Activated CD4-positive, alpha-beta T cell treated with anti-CD3 and anti-CD28 coated beads, Interleukin-2, amount 10 ng/mL, durations not matched to agents 24 days and 14 days (primary cell): ENCODE data around the gene KRCC1. TPM values are rescaled to one million over a fixed set of nuclear protein-coding genes. Genes with fewer than 3 reads are reported as not detected.
A peak's percentile ranks its signal among the peaks of the same experiment; 100 is the strongest.
"Not testable (repeated sequence)": the region's sequence is repeated elsewhere in the genome, so short reads cannot be mapped to it uniquely, and the experiment has no call there.

Experiments
- DNase-seq: peaks from one replicate; pipeline ENCODE4 v3.0.0; 2022
- H3K27ac Mint-ChIP-seq: one replicate; pipeline ENCODE4 v1.8.0; 2022; ENCODE audit warnings: mild to moderate bottlenecking, mixed read lengths
- H3K27me3 Mint-ChIP-seq: one replicate; pipeline ENCODE4 v1.8.0; 2022; ENCODE audit warnings: mixed read lengths
- H3K36me3 Mint-ChIP-seq: one replicate; pipeline ENCODE4 v1.8.0; 2022; ENCODE audit warnings: low read depth, mild to moderate bottlenecking, mixed read lengths
- H3K4me1 Mint-ChIP-seq: one replicate; pipeline ENCODE4 v1.8.0; 2021; ENCODE audit warnings: mixed read lengths
- H3K4me3 Mint-ChIP-seq: one replicate; pipeline ENCODE4 v1.8.0; 2022; ENCODE audit warnings: mild to moderate bottlenecking, moderate library complexity, mixed read lengths
- H3K9me3 Mint-ChIP-seq: one replicate; pipeline ENCODE4 v1.8.0; 2021; ENCODE audit warnings: mixed read lengths
- intact Hi-C: fragments of 100-400 bp; cut with micrococcal nuclease; formaldehyde crosslinking; loops from one replicate; pipeline ENCODE4 v1.15.1; 2023
- total RNA-seq: library from RNA; stranded (reverse); gene quantifications from 2 replicates; pipeline ENCODE4 v1.2.3, GENCODE V29; 2022

KRCC1 gene
- total RNA-seq, 1 donor from 2014 or later, result 16.5 TPM

- Mint-ChIP-seq H3K36me3 (peaks cover 51% of the 10 kb centered on the region), H3K27me3 (no peaks in the 10 kb centered on the region), H3K27ac (no peak overlapping the region), H3K4me1 (peaks cover 23% of the 10 kb centered on the region), H3K4me3 (no peak overlapping the region), H3K9me3 (no peaks in the 10 kb centered on the region)
- intact Hi-C loops, result no loop called here
- DNase-seq, result no peak
Observed at GRCh38 chr2:88048541-88048940, 7.0 kb downstream of the KRCC1 start.

GRCh38 chr2:88045561-88045960 is 10.0 kb downstream of the KRCC1 start:
- H3K4me3 Mint-ChIP-seq, intact Hi-C loops, DNase-seq, H3K9me3 Mint-ChIP-seq, H3K27me3 Mint-ChIP-seq, H3K4me1 Mint-ChIP-seq, H3K27ac Mint-ChIP-seq: not testable (repeated sequence)
- H3K36me3 Mint-ChIP-seq, result peaks cover 44% of the 10 kb centered on the region

- Mint-ChIP-seq H3K4me1 (peaks cover 15% of the 10 kb centered on the region), H3K27ac (peak overlapping the region; percentile 17), H3K4me3 (no peak overlapping the region), H3K27me3 (no peaks in the 10 kb centered on the region), H3K36me3 (peaks cover 35% of the 10 kb centered on the region), H3K9me3 (peaks cover 5% of the 10 kb centered on the region)
- intact Hi-C loops, result no loop called here
- DNase-seq, result no peak
Observed at GRCh38 chr2:88042476-88042875, 13.1 kb downstream of the KRCC1 start.

- H3K4me1 Mint-ChIP-seq, result peaks cover 19% of the 10 kb centered on the region
- DNase-seq, result no peak
Observed at GRCh38 chr2:88038263-88039105, 17.1 kb downstream of the KRCC1 start.

GRCh38 chr2:88036606-88037005 is 19.0 kb downstream of the KRCC1 start:
- Mint-ChIP-seq H3K36me3 (peaks cover 49% of the 10 kb centered on the region), H3K27me3 (no peaks in the 10 kb centered on the region), H3K27ac (no peak overlapping the region), H3K9me3 (peaks cover 5% of the 10 kb centered on the region), H3K4me3 (no peak overlapping the region), H3K4me1 (peaks cover 17% of the 10 kb centered on the region)
- DNase-seq, result no peak
- intact Hi-C loops, result no loop called here

More at GRCh38 chr2:88038263-88039105, 17.1 kb downstream of the KRCC1 start:
- H3K27me3 Mint-ChIP-seq, result no peaks in the 10 kb centered on the region
- intact Hi-C loops, result no loop called here
- no peak overlapping the region for H3K4me3 Mint-ChIP-seq
- H3K27ac Mint-ChIP-seq, result peak overlapping the region; percentile 65
- H3K9me3 Mint-ChIP-seq, result peaks cover 5% of the 10 kb centered on the region
- peaks cover 46% of the 10 kb centered on the region for H3K36me3 Mint-ChIP-seq

- Mint-ChIP-seq H3K27ac (no peak overlapping the region), H3K4me1 (peaks cover 17% of the 10 kb centered on the region), H3K36me3 (peaks cover 49% of the 10 kb centered on the region), H3K9me3 (peaks cover 5% of the 10 kb centered on the region), H3K27me3 (no peaks in the 10 kb centered on the region), H3K4me3 (no peak overlapping the region)
- DNase-seq, result no peak
- intact Hi-C loops, result no loop called here
Observed at GRCh38 chr2:88036182-88036581, 19.4 kb downstream of the KRCC1 start.

GRCh38 chr2:88032070-88032702 is 23.4 kb downstream of the KRCC1 start:
- Mint-ChIP-seq H3K36me3 (peaks cover 55% of the 10 kb centered on the region), H3K27me3 (no peaks in the 10 kb centered on the region), H3K4me3 (no peak overlapping the region), H3K9me3 (no peaks in the 10 kb centered on the region), H3K27ac (no peak overlapping the region), H3K4me1 (peaks cover 21% of the 10 kb centered on the region)
- intact Hi-C loops, result no loop called here
- DNase-seq, result no peak

GRCh38 chr2:88028931-88029330 is 26.7 kb downstream of the KRCC1 start:
- Mint-ChIP-seq H3K4me3 (no peak overlapping the region), H3K27ac (no peak overlapping the region), H3K27me3 (no peaks in the 10 kb centered on the region), H3K4me1 (peaks cover 18% of the 10 kb centered on the region), H3K36me3 (peaks cover 48% of the 10 kb centered on the region), H3K9me3 (no peaks in the 10 kb centered on the region)
- intact Hi-C loops, result no loop called here
- DNase-seq, result no peak

GRCh38 chr2:88027697-88028389 is 27.7 kb downstream of the KRCC1 start:
- Mint-ChIP-seq H3K9me3 (no peaks in the 10 kb centered on the region), H3K36me3 (peaks cover 41% of the 10 kb centered on the region), H3K27ac (peak overlapping the region; percentile 87), H3K4me3 (peak overlapping the region; percentile 74), H3K4me1 (peaks cover 18% of the 10 kb centered on the region), H3K27me3 (no peaks in the 10 kb centered on the region)
- peak; percentile 47 for DNase-seq
- intact Hi-C loops, result no loop called here

GRCh38 chr2:88024509-88024908 is 31.1 kb downstream of the KRCC1 start:
- Mint-ChIP-seq H3K4me3 (no peak overlapping the region), H3K27me3 (no peaks in the 10 kb centered on the region), H3K4me1 (peaks cover 18% of the 10 kb centered on the region), H3K9me3 (no peaks in the 10 kb centered on the region), H3K27ac (no peak overlapping the region), H3K36me3 (peaks cover 34% of the 10 kb centered on the region)
- intact Hi-C loops, result no loop called here
- peak; percentile 40 for DNase-seq

GRCh38 chr2:88022669-88022921 is 33.0 kb downstream of the KRCC1 start:
- no peak overlapping the region for H3K4me3 Mint-ChIP-seq

GRCh38 chr2:88019985-88020384 is 35.6 kb downstream of the KRCC1 start:
- Mint-ChIP-seq H3K4me1 (peaks cover 12% of the 10 kb centered on the region), H3K27ac (no peak overlapping the region), H3K4me3 (no peak overlapping the region), H3K9me3 (no peaks in the 10 kb centered on the region), H3K27me3 (no peaks in the 10 kb centered on the region), H3K36me3 (peaks cover 2% of the 10 kb centered on the region)
- intact Hi-C loops, result no loop called here
- DNase-seq, result no peak

More at GRCh38 chr2:88022669-88022921, 33.0 kb downstream of the KRCC1 start:
- intact Hi-C loops, result no loop called here
- DNase-seq, result no peak
- Mint-ChIP-seq H3K9me3 (no peaks in the 10 kb centered on the region), H3K27ac (no peak overlapping the region), H3K36me3 (peaks cover 16% of the 10 kb centered on the region), H3K27me3 (no peaks in the 10 kb centered on the region), H3K4me1 (peaks cover 8% of the 10 kb centered on the region)

- peak; percentile 53 for DNase-seq
- Mint-ChIP-seq H3K4me1 (peaks cover 14% of the 10 kb centered on the region), H3K9me3 (no peaks in the 10 kb centered on the region), H3K4me3 (no peak overlapping the region), H3K27ac (no peak overlapping the region), H3K36me3 (peaks cover 2% of the 10 kb centered on the region), H3K27me3 (no peaks in the 10 kb centered on the region)
- intact Hi-C loops, result no loop called here
Observed at GRCh38 chr2:88018909-88019308, 36.7 kb downstream of the KRCC1 start.
